ENCODE measurements around the gene CPNE5.

CPNE5 gene

DNA sequence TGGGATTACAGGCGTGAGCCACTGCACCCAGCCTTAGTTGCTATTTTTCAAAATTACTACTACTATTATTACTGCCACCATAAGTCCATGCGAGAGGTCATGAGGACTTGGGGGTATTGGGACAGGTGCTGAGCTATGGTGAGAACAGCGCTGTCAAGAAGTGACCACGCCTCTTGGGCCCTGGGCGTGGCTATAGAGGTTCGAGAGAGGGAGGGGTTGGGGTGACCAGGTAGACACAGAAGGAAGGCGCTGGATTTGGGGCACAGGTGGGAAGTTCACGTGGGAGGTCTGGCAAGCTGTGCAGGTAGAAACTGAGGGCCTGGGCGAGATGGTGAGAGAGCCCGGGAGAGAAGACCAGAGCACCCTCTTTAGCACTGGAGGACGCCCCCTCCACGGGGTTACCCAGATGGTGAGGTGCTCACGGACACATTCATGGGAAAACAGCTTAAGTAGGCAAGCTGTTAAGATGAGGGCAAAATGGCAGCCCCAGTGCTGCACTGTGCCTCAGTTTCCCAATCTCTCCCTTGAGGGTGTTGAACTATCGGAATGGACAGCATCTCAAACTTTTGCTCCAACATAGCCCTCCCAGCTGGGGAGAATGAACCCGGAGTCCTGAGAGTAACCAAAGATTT lies 80.6 kb downstream of the CPNE5 start:
- peak; percentile 34 for DNase-seq

- no peak for DNase-seq
Measured at GRCh38 chr6:36757943-36758508, 81.2 kb downstream of the CPNE5 start.

- peak; percentile 39 for DNase-seq
Measured at GRCh38 chr6:36757206-36757605, 82.0 kb downstream of the CPNE5 start.

- no peak for DNase-seq
Measured at GRCh38 chr6:36756786-36757185, 82.5 kb downstream of the CPNE5 start.

DNA sequence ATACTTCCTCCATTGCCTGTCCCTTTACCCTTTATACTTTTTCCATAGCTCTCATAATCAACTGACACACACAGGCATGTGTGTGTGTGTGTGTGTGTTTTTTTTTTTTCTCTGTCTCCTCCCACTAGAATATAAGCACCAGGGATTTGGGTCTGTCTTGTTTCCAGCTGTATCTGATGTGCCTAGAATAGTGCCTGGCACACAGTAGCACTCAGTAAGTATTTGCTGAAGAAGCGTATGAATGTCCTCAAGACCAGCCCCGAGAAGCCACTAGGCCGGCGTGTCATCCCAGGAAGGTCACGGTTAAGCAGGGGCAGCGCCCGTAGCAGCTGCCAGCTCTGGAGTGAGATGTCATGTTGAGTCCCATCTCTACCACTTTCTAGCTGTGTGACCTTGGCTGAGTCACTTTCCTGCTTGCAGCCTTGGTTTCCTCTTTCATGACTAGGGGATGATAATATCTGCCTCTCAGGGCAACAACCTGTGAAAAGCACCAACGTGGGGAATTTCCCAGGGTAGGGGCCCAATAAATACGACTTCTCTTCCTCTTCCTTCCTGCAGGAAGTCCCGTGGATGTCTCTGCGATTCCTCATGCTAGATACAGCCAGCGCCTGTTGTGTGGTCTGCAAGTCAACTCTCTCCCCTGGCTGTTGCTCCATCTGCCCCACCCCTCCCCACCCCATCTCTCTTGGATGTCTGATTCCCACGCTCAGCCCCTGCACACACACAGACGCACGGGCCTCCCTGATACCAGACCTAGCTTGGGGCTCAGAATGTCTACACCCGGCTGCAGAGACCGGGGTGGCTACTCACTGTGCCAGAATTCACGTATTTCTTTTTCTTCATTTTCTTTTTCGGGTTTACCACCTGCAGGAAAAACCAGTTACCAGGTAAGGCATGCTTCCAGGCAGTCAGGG lies 83.6 kb downstream of the CPNE5 start:
- no peak for DNase-seq

- peak; percentile 68 for DNase-seq
Measured at GRCh38 chr6:36754582-36755434, 84.4 kb downstream of the CPNE5 start.

- DNase-seq = peak; percentile 78
Measured at GRCh38 chr6:36753671-36754405, 85.4 kb downstream of the CPNE5 start.

DNA sequence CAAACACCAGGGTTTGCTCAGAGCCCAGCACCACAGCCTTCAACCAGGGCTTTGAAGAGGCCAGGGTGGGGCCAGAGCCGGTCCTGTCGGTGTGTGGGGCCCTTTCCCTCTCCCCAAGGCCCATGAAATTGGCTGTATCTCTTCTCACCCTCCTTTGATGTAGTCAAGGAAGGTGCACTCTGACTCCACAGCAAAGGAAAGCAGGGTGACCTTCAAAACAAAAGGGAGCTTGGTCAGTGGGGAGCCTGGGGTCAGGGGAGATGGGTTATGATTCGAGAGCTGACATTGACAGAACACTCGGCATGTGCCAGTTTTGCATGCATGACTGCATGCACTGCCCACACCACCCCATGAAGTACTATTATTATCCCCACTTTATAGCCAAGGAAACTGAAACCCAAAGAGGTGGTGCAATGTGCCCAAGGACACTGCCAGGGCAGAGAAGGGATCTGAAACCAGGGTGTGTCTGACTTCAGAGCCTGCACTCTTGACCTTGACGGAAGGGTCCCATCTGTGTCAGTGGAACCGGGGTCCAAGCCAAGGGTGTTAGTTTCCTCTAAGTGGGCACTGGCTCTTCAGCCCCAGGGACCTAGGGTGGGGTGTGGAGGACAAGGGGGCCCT lies 86.2 kb downstream of the CPNE5 start:
- peak; percentile 77 for DNase-seq

- DNase-seq = peak; percentile 83
Measured at GRCh38 chr6:36752187-36752885, 86.9 kb downstream of the CPNE5 start.

GRCh38 chr6:36751833-36752186 lies 87.4 kb downstream of the CPNE5 start:
- DNase-seq = no peak

DNA sequence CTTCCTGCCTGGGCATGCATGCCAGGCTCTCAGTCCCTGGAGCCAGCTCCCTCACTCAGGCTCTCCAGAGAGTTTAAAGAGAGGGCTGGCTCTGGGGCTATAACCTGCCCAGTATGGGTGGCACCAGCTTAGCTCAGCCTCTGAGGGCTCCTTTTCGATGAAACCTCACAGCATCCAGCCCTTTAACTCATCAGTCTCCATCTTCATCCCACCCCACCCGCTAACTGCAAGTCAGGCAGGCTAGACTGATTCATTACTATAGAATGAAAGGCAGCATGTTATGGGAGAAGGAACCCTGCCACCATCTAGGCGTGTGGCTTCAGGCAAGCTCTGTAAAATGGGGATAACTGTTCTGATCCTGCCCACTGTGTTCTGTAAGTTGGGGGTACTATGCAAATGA lies 88.2 kb downstream of the CPNE5 start:
- peak; percentile 35 for DNase-seq

- no peak for DNase-seq
Measured at GRCh38 chr6:36749829-36750489, 89.3 kb downstream of the CPNE5 start.

- DNase-seq = no peak
Measured at GRCh38 chr6:36746251-36746650, 93.0 kb downstream of the CPNE5 start.

GRCh38 chr6:36745836-36746235 lies 93.4 kb downstream of the CPNE5 start:
- DNase-seq = no peak

GRCh38 chr6:36745283-36745682 lies 94.0 kb downstream of the CPNE5 start:
- no peak for DNase-seq

GRCh38 chr6:36744304-36744673 lies 95.0 kb downstream of the CPNE5 start:
- DNase-seq = no peak

DNA sequence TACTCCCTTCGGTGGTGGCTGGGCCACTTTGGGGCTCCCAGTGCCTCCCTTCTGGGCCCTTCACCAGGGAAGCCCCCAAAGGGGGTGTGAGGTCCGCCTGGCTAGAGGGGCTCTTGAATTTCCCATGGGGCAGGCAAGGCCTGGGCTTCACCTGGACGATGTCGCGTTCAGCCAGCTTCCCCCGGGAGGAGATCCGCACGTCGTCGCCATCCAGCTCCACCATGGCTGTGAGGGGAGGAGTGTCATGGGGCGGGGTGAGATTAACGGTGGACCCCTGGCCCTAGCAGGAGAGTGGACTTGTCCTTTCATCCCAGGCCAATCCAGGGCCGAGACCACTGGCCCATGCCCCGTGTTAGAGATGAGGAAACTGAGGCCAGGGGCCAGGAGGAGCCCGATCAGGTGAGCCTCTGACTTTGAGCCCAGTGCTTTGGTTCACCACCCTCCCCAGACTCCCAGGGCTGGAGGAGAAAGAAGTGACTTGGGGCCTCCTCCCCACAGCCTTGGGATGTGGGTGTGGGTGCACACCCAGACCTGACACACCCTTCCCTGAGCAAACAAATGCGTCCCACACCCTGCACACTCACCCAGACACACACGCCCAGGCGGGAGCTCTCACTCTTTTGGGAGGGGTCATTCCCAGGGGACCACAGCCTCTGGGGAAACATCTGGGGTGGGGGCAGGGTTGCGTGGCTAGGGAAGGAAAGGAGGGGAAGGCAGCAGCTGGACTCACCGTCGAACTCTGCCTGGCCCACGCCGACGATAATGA lies 95.5 kb downstream of the CPNE5 start:
- peak; percentile 44 for DNase-seq

DNA sequence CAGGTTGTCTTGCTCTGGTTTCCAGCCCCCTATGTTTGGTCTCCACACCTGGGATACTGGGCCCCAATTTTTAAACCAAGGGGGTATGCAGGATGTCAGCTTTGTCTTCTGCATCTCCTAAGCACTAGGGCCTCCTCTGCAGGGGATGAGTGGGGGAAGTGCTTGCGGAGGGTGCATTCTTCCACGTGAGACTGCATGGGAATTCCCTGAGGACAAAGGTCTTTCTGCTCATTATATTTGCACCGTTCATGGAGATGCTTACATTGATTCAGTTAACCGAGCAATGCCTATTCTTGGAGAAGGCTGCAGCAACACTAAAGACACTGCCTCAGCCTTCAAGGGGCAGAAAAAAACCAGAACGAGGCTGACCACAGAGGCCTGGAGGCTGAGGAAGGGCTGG lies 96.2 kb downstream of the CPNE5 start:
- DNase-seq = no peak

GRCh38 chr6:36742146-36742545 lies 97.1 kb downstream of the CPNE5 start:
- no peak for DNase-seq

DNA sequence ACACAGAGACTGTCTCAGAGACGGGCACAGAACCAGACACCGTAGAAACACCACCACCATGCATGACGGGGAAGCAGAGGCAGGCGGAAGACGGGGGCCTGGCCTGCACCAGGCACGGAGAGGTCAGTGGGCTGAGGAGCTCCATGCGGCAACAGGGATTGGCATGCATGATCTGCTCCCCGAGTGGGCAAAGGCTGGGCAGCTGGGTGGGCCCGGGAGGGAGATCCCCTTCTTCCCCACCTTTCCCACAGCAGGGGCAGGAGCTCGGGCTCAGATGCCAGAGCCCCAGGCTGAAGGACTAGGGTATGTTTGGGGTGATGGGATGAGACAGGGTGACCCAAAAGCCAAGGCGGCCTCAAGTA lies 98.4 kb downstream of the CPNE5 start:
- no peak for DNase-seq
